Mesenchymal stem cell (in vitro differentiated cells and primary cell): ENCODE measurements around the gene ATP1A4.

Experiments used
- DNase-seq: peaks from one replicate; pipeline ENCODE4 v3.0.0-alpha.2; 2013
- H2AFZ ChIP-seq: one replicate; pipeline ENCODE4 v1.6.1; 2013; ENCODE audit warnings: low read depth, mild to moderate bottlenecking, control low read depth, inconsistent platforms, low read length, moderate library complexity
- H2AK5ac ChIP-seq: 2 replicates; pipeline ENCODE4 v1.6.1; 2013; ENCODE audit warnings: low read length, moderate library complexity, mild to moderate bottlenecking, inconsistent platforms; ENCODE audit not compliant: severe bottlenecking
- H2BK120ac ChIP-seq: one replicate; pipeline ENCODE4 v1.6.1; 2013; ENCODE audit warnings: low read depth, mild to moderate bottlenecking, inconsistent platforms, low read length, moderate library complexity
- H2BK12ac ChIP-seq, 2 experiments: one replicate each; pipeline ENCODE4 v1.6.1; 2013; ENCODE audit warnings: inconsistent platforms in 2 of 2, low read length in 2 of 2, mild to moderate bottlenecking in 2 of 2, moderate library complexity in 2 of 2, control low read depth in 1 of 2
- H2BK15ac ChIP-seq: one replicate; pipeline ENCODE4 v1.6.1; 2013; ENCODE audit warnings: mild to moderate bottlenecking, low read depth, inconsistent platforms; ENCODE audit not compliant: poor library complexity, severe bottlenecking
- H2BK5ac ChIP-seq: 2 replicates; pipeline ENCODE4 v1.6.1; 2013; ENCODE audit warnings: low read depth, mild to moderate bottlenecking, low read length, control low read depth, inconsistent platforms; ENCODE audit not compliant: poor library complexity, severe bottlenecking
- H3K14ac ChIP-seq, 2 experiments: one replicate each; pipeline ENCODE4 v1.6.1; 2013; ENCODE audit warnings: inconsistent platforms in 2 of 2, low read length in 2 of 2, control low read depth in 1 of 2, mild to moderate bottlenecking in 1 of 2, moderate library complexity in 1 of 2
- H3K18ac ChIP-seq, 2 experiments: one replicate each; pipeline ENCODE4 v1.6.1; 2013; ENCODE audit warnings: inconsistent platforms in 2 of 2, low read length in 2 of 2, control low read depth in 1 of 2, low read depth in 1 of 2, mild to moderate bottlenecking in 1 of 2
- H3K23ac ChIP-seq, 2 experiments: one replicate each; pipeline ENCODE4 v1.6.1; 2013; ENCODE audit warnings: inconsistent platforms in 2 of 2, low read length in 2 of 2, mild to moderate bottlenecking in 2 of 2, moderate library complexity in 2 of 2, control low read depth in 1 of 2
- H3K27ac ChIP-seq: 2 replicates; pipeline ENCODE4 v1.5.1; 2013; ENCODE audit warnings: mild to moderate bottlenecking, moderate library complexity, low read length, control low read depth, inconsistent platforms; ENCODE audit not compliant: poor library complexity, severe bottlenecking
- H3K27me3 ChIP-seq, 2 experiments: 2 replicates each; pipeline versions ENCODE4 v1.6.1 to v1.7.0; 2013; ENCODE audit warnings: low read length in 2 of 2, mild to moderate bottlenecking in 2 of 2, moderate library complexity in 2 of 2, control low read depth in 1 of 2, inconsistent platforms in 1 of 2; ENCODE audit not compliant: control insufficient read depth in 1 of 2, insufficient read depth in 1 of 2
- H3K36me3 ChIP-seq, 2 experiments: 2 replicates each; pipeline versions ENCODE4 v1.6.1 to v1.7.0; 2013; ENCODE audit warnings: low read length in 2 of 2, control low read depth in 1 of 2, inconsistent platforms in 1 of 2, low read depth in 1 of 2, mild to moderate bottlenecking in 1 of 2; ENCODE audit not compliant: insufficient read depth in 2 of 2, control insufficient read depth in 1 of 2
- H3K4ac ChIP-seq, 2 experiments: one replicate each; pipeline ENCODE4 v1.6.1; 2013; ENCODE audit warnings: inconsistent platforms in 2 of 2, low read length in 2 of 2, mild to moderate bottlenecking in 2 of 2, moderate library complexity in 2 of 2, control low read depth in 1 of 2, low read depth in 1 of 2
- H3K4me1 ChIP-seq: 2 replicates; pipeline ENCODE4 v1.6.1; 2013; ENCODE audit warnings: low read depth, low read length, control low read depth; ENCODE audit not compliant: control insufficient read depth, insufficient read depth
- H3K4me2 ChIP-seq: 2 replicates; pipeline ENCODE4 v1.6.1; 2013; ENCODE audit warnings: low read length, mild to moderate bottlenecking, inconsistent platforms; ENCODE audit not compliant: poor library complexity, severe bottlenecking
- H3K4me3 ChIP-seq, 2 experiments: 2 replicates each; pipeline versions ENCODE4 v1.5.1 to v1.7.0; 2013; ENCODE audit warnings: low read length in 2 of 2, mild to moderate bottlenecking in 2 of 2, control low read depth in 1 of 2, low read depth in 1 of 2; ENCODE audit not compliant: insufficient read depth in 1 of 2
- H3K79me1 ChIP-seq: replicated peaks from 2 replicates; pipeline ENCODE4 v1.6.1; 2013; ENCODE audit warnings: mild to moderate bottlenecking, control low read depth, low read length, inconsistent platforms; ENCODE audit not compliant: poor library complexity, severe bottlenecking
- H3K9ac ChIP-seq: 2 replicates; pipeline ENCODE4 v1.7.0; 2013; ENCODE audit warnings: mild to moderate bottlenecking, low read length, moderate library complexity
- H3K9me3 ChIP-seq: 2 replicates; pipeline ENCODE4 v1.7.0; 2013; ENCODE audit warnings: mild to moderate bottlenecking, low read length; ENCODE audit not compliant: control insufficient read depth
- H4K8ac ChIP-seq: one replicate; pipeline ENCODE4 v1.6.1; 2013; ENCODE audit warnings: inconsistent platforms, mild to moderate bottlenecking, low read length, moderate library complexity
- H4K91ac ChIP-seq: one replicate; pipeline ENCODE4 v1.6.1; 2013; ENCODE audit warnings: mild to moderate bottlenecking, low read length, inconsistent platforms
- WGBS: methylation state at CpG from one replicate; pipeline ENCODE4 v1.1.7; 2013; ENCODE audit warnings: mixed read lengths; 5-methylcytosine and 5-hydroxymethylcytosine counted together

ATP1A4 gene

GRCh38 chr1:160177231-160177630 lies 25.8 kb downstream of the ATP1A4 start:
- H2BK15ac ChIP-seq: no peak overlapping the region
- no peak overlapping the region for H3K4me2 ChIP-seq
- no peaks in the 10 kb centered on the region for H3K4me1 ChIP-seq
- no peaks in the 10 kb centered on the region for H3K79me1 ChIP-seq
- 86% methylated on average over 2 of the region's 2 CpGs for WGBS
- H3K4me3 ChIP-seq: no peak overlapping the region
- H3K23ac ChIP-seq: no peak overlapping the region
- no peaks in the 10 kb centered on the region for H3K36me3 ChIP-seq
- DNase-seq: no peak
- peaks cover 43 to 49% of the 10 kb centered on the region in 2 experiments for H3K27me3 ChIP-seq
- H3K27ac ChIP-seq: no peak overlapping the region
- H3K9ac ChIP-seq: no peak overlapping the region
- no peak overlapping the region for H2BK120ac ChIP-seq
- no peak overlapping the region for H3K14ac ChIP-seq
- H4K91ac ChIP-seq: no peak overlapping the region
- no peak overlapping the region for H2BK12ac ChIP-seq
- no peak overlapping the region for H3K18ac ChIP-seq
- no peak overlapping the region for H2AK5ac ChIP-seq
- no peak overlapping the region for H2BK5ac ChIP-seq
- H4K8ac ChIP-seq: no peak overlapping the region
- no peak overlapping the region for H2AFZ ChIP-seq
- H3K4ac ChIP-seq: no peak overlapping the region
- no peaks in the 10 kb centered on the region for H3K9me3 ChIP-seq

- Histone ChIP-seq H2AK5ac (no peak overlapping the region), H3K4me2 (no peak overlapping the region), H2AFZ (no peak overlapping the region), H3K9me3 (no peaks in the 10 kb centered on the region), H2BK15ac (no peak overlapping the region), H2BK12ac (no peak overlapping the region), H3K14ac (no peak overlapping the region), H3K36me3 (no peaks in the 10 kb centered on the region), H4K91ac (no peak overlapping the region), H3K4me1 (no peaks in the 10 kb centered on the region), H3K23ac (no peak overlapping the region), H3K18ac (no peak overlapping the region), H2BK120ac (no peak overlapping the region), H2BK5ac (no peak overlapping the region), H4K8ac (no peak overlapping the region), H3K9ac (no peak overlapping the region), H3K79me1 (no peaks in the 10 kb centered on the region), H3K4me3 (no peak overlapping the region), H3K4ac (no peak overlapping the region), H3K27me3 (peaks cover 40 to 48% of the 10 kb centered on the region in 2 experiments), H3K27ac (no peak overlapping the region)
- 100% methylated on average over 1 of the region's 1 CpG for WGBS
- no peak for DNase-seq
Measured at GRCh38 chr1:160177667-160178066, 26.3 kb downstream of the ATP1A4 start.

- Histone ChIP-seq H3K79me1 (no peaks in the 10 kb centered on the region), H2BK120ac (no peak overlapping the region), H3K27me3 (peaks cover 32 to 41% of the 10 kb centered on the region in 2 experiments), H2AK5ac (no peak overlapping the region), H2BK5ac (no peak overlapping the region), H2BK12ac (no peak overlapping the region), H3K4me2 (no peak overlapping the region), H2BK15ac (no peak overlapping the region), H3K4me1 (no peaks in the 10 kb centered on the region), H3K14ac (no peak overlapping the region), H3K23ac (no peak overlapping the region), H3K4ac (no peak overlapping the region), H2AFZ (no peak overlapping the region), H3K27ac (no peak overlapping the region), H3K18ac (no peak overlapping the region), H3K9ac (no peak overlapping the region), H4K91ac (no peak overlapping the region), H3K9me3 (no peaks in the 10 kb centered on the region), H3K4me3 (no peak overlapping the region), H3K36me3 (no peaks in the 10 kb centered on the region), H4K8ac (no peak overlapping the region)
- 100% methylated on average over 2 of the region's 2 CpGs for WGBS
- DNase-seq: no peak
Measured at GRCh38 chr1:160178731-160179130, 27.3 kb downstream of the ATP1A4 start.

GRCh38 chr1:160179336-160179735 lies 27.9 kb downstream of the ATP1A4 start:
- WGBS: 95% methylated on average over 3 of the region's 4 CpGs
- no peak overlapping the region for H4K91ac ChIP-seq

More at GRCh38 chr1:160179336-160179735, 27.9 kb downstream of the ATP1A4 start:
- Histone ChIP-seq H2BK15ac (no peak overlapping the region), H3K18ac (no peak overlapping the region), H2BK12ac (no peak overlapping the region), H3K9ac (no peak overlapping the region), H2AFZ (no peak overlapping the region), H3K4ac (no peak overlapping the region), H3K4me3 (no peak overlapping the region), H3K27ac (no peak overlapping the region), H2BK120ac (no peak overlapping the region), H3K14ac (no peak overlapping the region), H3K36me3 (no peaks in the 10 kb centered on the region), H3K79me1 (no peaks in the 10 kb centered on the region), H3K4me1 (no peaks in the 10 kb centered on the region), H3K9me3 (no peaks in the 10 kb centered on the region), H4K8ac (no peak overlapping the region), H2BK5ac (no peak overlapping the region), H3K4me2 (no peak overlapping the region), H3K27me3 (peaks cover 26 to 35% of the 10 kb centered on the region in 2 experiments), H3K23ac (no peak overlapping the region), H2AK5ac (no peak overlapping the region)
- DNase-seq: no peak
